ENCODE results near the gene SHMT1.
"Not testable (repeated sequence)": the region's sequence is repeated elsewhere in the genome, so short reads cannot be mapped to it uniquely, and the experiment has no call there.

DNA sequence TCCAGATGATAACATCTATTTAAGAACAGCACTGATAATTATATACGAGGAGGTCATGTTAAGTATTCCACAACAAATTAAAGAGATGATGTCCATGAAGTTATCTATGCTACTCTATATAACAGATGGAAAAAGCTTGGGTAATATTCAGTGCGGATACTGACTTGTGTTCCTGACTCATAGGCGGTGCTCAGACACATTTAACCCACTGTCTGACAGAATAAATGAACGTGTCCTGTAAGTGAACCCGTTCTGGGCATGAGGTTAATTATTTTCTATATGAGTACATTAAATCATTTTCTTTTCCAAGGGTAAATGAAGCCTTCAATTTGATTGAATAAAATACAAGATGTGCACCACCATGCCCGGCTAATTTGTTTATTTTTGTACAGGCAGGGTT lies 46.0 kb upstream of the SHMT1 start:
- TF ChIP-seq CTCF, POLR2A (IDR thresholded peaks at IDR 0.05): not testable (repeated sequence)
